Activated T-helper 2 cell treated with anti-CD3 and anti-CD28 coated beads, Interferon-gamma antibody, Interleukin-2, Interleukin-4, amounts not matched to agents 10 μg/mL and 5 μg/mL and 100 μg/mL, durations not matched to agents 14 hours and 24 hours and 36 hours (primary cell): ENCODE results near the gene EXOC2. TPM values are rescaled to one million over a fixed set of nuclear protein-coding genes. Genes with fewer than 3 reads are reported as not detected.

Source experiments
- DNase-seq: peaks from one replicate; pipeline ENCODE4 v3.0.0; 2021; ENCODE audit warnings: low spot score
- H3K27ac Mint-ChIP-seq: one replicate; pipeline ENCODE4 v1.8.0; 2021; ENCODE audit warnings: mixed read lengths
- H3K27me3 Mint-ChIP-seq: one replicate; pipeline ENCODE4 v1.8.0; 2021; ENCODE audit warnings: low read depth, mixed read lengths
- H3K36me3 Mint-ChIP-seq: one replicate; pipeline ENCODE4 v1.8.0; 2021; ENCODE audit warnings: low read depth, mixed read lengths
- H3K4me1 Mint-ChIP-seq: one replicate; pipeline ENCODE4 v1.8.0; 2021; ENCODE audit warnings: low read depth, mixed read lengths
- H3K4me3 Mint-ChIP-seq: one replicate; pipeline ENCODE4 v1.8.0; 2021; ENCODE audit warnings: low read depth, mild to moderate bottlenecking, moderate library complexity, mixed read lengths
- H3K9me3 Mint-ChIP-seq: one replicate; pipeline ENCODE4 v1.8.0; 2021; ENCODE audit warnings: mixed read lengths
- intact Hi-C: fragments of 100-400 bp; cut with micrococcal nuclease; formaldehyde crosslinking; loops from one replicate; pipeline ENCODE4 v1.15.1; 2023
- total RNA-seq: library from RNA; stranded (reverse); gene quantifications from 2 replicates; pipeline ENCODE4 v1.2.3, GENCODE V29; 2022

The EXOC2 gene
- total RNA-seq, 1 donor from 2014 or later, result 53.9 TPM

GRCh38 chr6:470051-470900, 222.7 kb downstream of the EXOC2 start:
- peaks cover 2% of the 10 kb centered on the region for H3K27me3 Mint-ChIP-seq

DNA sequence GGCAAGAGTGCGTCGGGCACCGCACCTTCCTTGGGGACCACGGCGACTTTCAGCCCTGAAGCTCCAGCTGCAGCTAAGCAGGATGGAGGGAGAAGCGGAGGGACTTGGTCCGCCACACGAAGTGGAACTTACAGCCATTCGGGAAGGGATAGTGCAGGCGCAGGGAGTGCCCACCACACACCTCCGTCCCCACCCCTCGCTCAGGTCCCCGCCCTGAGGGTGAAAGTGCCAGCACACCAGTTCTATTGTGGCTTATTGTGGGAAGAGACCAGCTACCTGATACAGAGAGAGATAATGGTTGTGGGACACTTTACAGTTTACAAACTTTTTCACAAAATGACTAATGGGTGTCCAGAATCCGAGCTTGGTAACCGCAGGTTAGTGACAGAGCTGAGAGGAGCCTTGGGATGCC, 225.3 kb downstream of the EXOC2 start:
- H3K27me3 Mint-ChIP-seq, result peaks cover 10% of the 10 kb centered on the region
- H3K27ac Mint-ChIP-seq, result no peak overlapping the region
- no peak for DNase-seq
- no peaks in the 10 kb centered on the region for H3K9me3 Mint-ChIP-seq
- H3K4me3 Mint-ChIP-seq, result no peak overlapping the region
- no peaks in the 10 kb centered on the region for H3K36me3 Mint-ChIP-seq
- peaks cover 51% of the 10 kb centered on the region for H3K4me1 Mint-ChIP-seq
- intact Hi-C loops, result loop anchor here (2.0 kb wide), 1 partner anchor 21 kb away; no protein-coding TSS in a partner anchor

More at GRCh38 chr6:470051-470900, 222.7 kb downstream of the EXOC2 start:
- intact Hi-C loops, result no loop called here
- no peaks in the 10 kb centered on the region for H3K9me3 Mint-ChIP-seq
- no peak overlapping the region for H3K4me3 Mint-ChIP-seq
- no peak for DNase-seq
- no peaks in the 10 kb centered on the region for H3K36me3 Mint-ChIP-seq
- H3K4me1 Mint-ChIP-seq, result peaks cover 72% of the 10 kb centered on the region
- peak overlapping the region; percentile 7 for H3K27ac Mint-ChIP-seq

GRCh38 chr6:467111-467510, 225.8 kb downstream of the EXOC2 start:
- intact Hi-C loops, result loop anchor here (2.0 kb wide), 1 partner anchor 20 kb away; no protein-coding TSS in a partner anchor
- no peaks in the 10 kb centered on the region for H3K36me3 Mint-ChIP-seq
- DNase-seq, result no peak
- peaks cover 10% of the 10 kb centered on the region for H3K27me3 Mint-ChIP-seq
- peaks cover 51% of the 10 kb centered on the region for H3K4me1 Mint-ChIP-seq
- no peak overlapping the region for H3K4me3 Mint-ChIP-seq
- no peak overlapping the region for H3K27ac Mint-ChIP-seq
- no peaks in the 10 kb centered on the region for H3K9me3 Mint-ChIP-seq

- Mint-ChIP-seq H3K36me3 (no peaks in the 10 kb centered on the region), H3K4me3 (no peak overlapping the region), H3K27me3 (peaks cover 10% of the 10 kb centered on the region), H3K9me3 (no peaks in the 10 kb centered on the region), H3K27ac (no peak overlapping the region), H3K4me1 (peaks cover 52% of the 10 kb centered on the region)
- no peak for DNase-seq
- intact Hi-C loops, result loop anchor here (2.0 kb wide), 1 partner anchor 20 kb away; no protein-coding TSS in a partner anchor
Measured at GRCh38 chr6:466564-466963, 226.4 kb downstream of the EXOC2 start.

DNA sequence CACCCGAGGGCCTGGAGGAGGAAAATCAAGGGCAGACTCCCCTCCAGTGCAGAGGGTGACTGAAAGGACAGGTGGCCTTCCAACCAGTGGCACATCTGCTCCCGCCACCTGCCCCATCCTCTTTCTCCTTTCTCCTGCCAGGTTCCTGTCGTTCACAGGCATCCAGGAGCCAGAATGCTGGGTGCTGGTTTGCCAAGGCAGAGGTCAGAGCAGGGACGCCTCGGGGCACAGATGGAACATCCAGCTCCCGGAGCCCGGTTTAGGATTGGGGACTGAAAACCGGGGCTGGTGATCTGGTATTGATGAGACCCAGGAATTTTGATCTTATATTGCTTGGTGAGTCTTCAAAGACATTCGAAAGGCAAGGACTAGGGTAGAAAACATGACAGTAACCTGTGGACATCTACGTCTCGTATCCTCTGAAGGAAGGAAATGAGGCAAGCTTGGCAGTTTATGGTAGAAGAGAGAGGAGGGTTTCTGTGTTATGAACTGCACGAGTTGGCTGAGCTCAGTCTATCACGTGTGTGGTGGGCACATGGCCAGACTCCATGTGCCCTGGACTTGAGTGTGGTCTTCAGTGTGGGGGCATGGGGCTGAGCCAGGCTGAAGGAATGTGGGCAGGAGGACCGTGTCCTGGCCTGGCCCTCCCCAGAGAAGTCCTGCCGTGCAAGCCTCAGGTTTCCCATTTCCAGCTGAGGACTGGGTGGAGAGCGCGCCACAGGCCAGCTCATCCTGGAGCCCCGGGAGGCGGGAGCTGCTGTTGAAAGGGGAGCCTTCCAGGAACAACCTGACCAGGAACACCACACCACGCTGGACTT, 227.2 kb downstream of the EXOC2 start:
- Mint-ChIP-seq H3K9me3 (no peaks in the 10 kb centered on the region), H3K4me1 (peaks cover 58% of the 10 kb centered on the region), H3K36me3 (no peaks in the 10 kb centered on the region), H3K27me3 (peaks cover 10% of the 10 kb centered on the region), H3K27ac (no peak overlapping the region), H3K4me3 (no peak overlapping the region)
- intact Hi-C loops, result loop anchor here (2.0 kb wide), 1 partner anchor 19 kb away; no protein-coding TSS in a partner anchor
- no peak for DNase-seq

DNA sequence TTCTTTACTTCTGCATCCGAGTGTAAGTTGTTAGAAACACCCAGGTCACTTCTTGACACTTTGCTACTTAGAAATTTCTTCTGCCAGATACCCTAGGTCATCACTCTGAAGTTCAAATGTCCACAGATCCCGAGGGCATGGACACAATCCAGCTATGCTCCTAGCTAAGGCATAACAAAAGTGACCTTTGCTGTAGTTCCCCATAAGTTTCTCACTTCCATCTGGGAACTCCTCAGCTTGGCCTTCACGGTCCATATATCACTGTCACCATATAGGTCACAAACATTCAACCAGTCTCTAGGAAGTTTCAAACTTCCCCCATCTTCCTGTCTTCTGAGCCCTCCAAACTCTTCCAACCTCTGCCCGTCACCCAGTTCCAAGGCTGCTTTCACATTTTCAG, 236.1 kb downstream of the EXOC2 start:
- Mint-ChIP-seq H3K36me3 (peaks cover 23% of the 10 kb centered on the region), H3K4me3 (no peak overlapping the region), H3K27me3 (no peaks in the 10 kb centered on the region), H3K4me1 (peaks cover 37% of the 10 kb centered on the region), H3K9me3 (peaks cover 21% of the 10 kb centered on the region), H3K27ac (no peak overlapping the region)
- intact Hi-C loops, result no loop called here
- no peak for DNase-seq

DNA sequence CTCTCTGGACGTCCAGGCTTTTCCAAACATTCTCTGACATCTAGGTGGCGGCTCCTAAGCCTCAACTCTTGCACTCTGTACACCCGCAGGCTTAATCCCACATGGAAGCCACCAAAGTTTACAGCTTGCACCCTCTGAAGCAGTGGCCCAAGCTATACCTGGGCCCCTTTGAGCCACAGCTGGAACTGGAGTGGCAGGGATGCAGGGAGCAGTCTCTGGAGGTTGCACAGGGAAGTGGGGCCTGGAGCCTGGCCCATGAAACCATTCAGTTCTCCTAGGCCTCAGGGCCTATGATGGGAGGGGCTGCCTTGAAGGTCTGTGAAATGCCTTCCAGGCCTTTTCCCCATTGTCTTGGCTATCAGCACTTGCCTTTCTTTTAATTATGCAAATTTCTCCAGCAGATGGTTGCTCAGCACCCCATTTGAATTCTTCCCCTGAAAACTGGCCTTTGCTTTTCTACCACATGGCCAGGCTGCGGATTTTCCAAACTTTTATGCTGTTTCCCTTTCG, 236.5 kb downstream of the EXOC2 start:
- Mint-ChIP-seq H3K4me3 (no peak overlapping the region), H3K27ac (no peak overlapping the region), H3K9me3 (peaks cover 21% of the 10 kb centered on the region), H3K36me3 (peaks cover 23% of the 10 kb centered on the region), H3K27me3 (no peaks in the 10 kb centered on the region), H3K4me1 (peaks cover 37% of the 10 kb centered on the region)
- intact Hi-C loops, result no loop called here
- DNase-seq, result no peak

DNA sequence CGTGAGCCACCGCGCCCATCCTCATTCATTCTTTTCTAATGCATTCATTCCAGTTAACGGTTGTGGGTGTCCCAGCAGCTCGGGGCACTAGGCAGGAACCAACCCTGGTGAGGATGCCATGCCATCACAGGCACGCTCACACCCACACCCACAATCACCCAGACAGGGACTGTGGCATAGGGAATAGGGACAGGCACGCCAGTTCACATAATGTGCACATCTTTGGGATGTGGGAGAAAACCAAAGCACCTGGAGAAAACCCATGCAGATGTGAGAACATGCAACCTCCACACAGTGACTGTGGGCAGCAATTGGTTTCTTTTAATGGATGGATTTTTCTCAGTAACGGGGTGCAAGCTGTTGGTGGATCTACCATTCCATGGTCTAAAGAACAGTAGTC, 237.1 kb downstream of the EXOC2 start:
- Mint-ChIP-seq H3K4me1 (peaks cover 33% of the 10 kb centered on the region), H3K27me3 (no peaks in the 10 kb centered on the region), H3K9me3 (peaks cover 21% of the 10 kb centered on the region), H3K27ac (no peak overlapping the region), H3K4me3 (no peak overlapping the region), H3K36me3 (peaks cover 23% of the 10 kb centered on the region)
- intact Hi-C loops, result no loop called here
- DNase-seq, result no peak

DNA sequence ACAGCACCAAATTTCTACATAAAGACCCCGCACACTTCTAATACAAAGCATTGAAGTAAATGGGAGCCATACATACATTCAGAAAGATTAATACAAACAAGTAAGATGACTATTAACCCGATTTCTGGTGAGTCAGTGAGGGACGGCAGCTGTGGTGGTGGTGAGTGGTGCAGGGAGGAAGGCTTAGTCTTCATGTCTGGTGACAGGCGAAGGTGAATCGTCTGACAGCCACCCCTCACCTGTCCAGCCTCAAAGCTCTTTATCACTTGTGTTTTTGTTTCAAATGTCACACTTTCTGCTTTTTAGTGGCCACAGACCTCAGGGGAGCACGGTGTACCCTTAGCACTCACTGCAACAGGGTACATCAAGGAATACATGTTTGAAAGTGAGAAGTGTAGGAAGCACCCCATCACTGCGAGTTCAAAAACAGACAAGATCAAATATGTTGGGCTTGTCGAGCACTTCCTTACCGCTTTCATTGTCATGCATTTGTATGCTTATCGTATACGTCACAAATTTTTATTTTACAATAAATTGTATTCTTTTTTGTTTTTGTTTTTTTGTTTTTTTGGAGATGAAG, 237.8 kb downstream of the EXOC2 start:
- Mint-ChIP-seq H3K27ac (peak overlapping the region; percentile 71), H3K4me1 (peaks cover 25% of the 10 kb centered on the region), H3K4me3 (no peak overlapping the region), H3K36me3 (peaks cover 23% of the 10 kb centered on the region), H3K9me3 (peaks cover 21% of the 10 kb centered on the region), H3K27me3 (no peaks in the 10 kb centered on the region)
- intact Hi-C loops, result no loop called here
- no peak for DNase-seq

GRCh38 chr6:454148-454991, 238.6 kb downstream of the EXOC2 start:
- H3K4me1 Mint-ChIP-seq, result peaks cover 22% of the 10 kb centered on the region
- no peak for DNase-seq
- no peaks in the 10 kb centered on the region for H3K27me3 Mint-ChIP-seq
- no peak overlapping the region for H3K4me3 Mint-ChIP-seq
- H3K27ac Mint-ChIP-seq, result peak overlapping the region; percentile 14
- H3K36me3 Mint-ChIP-seq, result peaks cover 23% of the 10 kb centered on the region
- intact Hi-C loops, result no loop called here
- peaks cover 21% of the 10 kb centered on the region for H3K9me3 Mint-ChIP-seq

GRCh38 chr6:453152-453551, 239.8 kb downstream of the EXOC2 start:
- Mint-ChIP-seq H3K4me3 (no peak overlapping the region), H3K36me3 (peaks cover 15% of the 10 kb centered on the region), H3K27me3 (no peaks in the 10 kb centered on the region), H3K9me3 (peaks cover 13% of the 10 kb centered on the region), H3K4me1 (peaks cover 29% of the 10 kb centered on the region), H3K27ac (no peak overlapping the region)
- DNase-seq, result no peak
- intact Hi-C loops, result no loop called here
